ENCODE measurements around the gene PGAP1. TPM values are rescaled to one million over a fixed set of nuclear protein-coding genes. Genes with fewer than 3 reads are reported as not detected.

Gene PGAP1
- 10 to 100 TPM; 10.8 to 17.4 (median 13.9) TPM for total RNA-seq
- total RNA-seq (2013) = 6.6 TPM
- total RNA-seq = 14.4 to 204 (median 31.1) reads per million in 29 experiments

DNA sequence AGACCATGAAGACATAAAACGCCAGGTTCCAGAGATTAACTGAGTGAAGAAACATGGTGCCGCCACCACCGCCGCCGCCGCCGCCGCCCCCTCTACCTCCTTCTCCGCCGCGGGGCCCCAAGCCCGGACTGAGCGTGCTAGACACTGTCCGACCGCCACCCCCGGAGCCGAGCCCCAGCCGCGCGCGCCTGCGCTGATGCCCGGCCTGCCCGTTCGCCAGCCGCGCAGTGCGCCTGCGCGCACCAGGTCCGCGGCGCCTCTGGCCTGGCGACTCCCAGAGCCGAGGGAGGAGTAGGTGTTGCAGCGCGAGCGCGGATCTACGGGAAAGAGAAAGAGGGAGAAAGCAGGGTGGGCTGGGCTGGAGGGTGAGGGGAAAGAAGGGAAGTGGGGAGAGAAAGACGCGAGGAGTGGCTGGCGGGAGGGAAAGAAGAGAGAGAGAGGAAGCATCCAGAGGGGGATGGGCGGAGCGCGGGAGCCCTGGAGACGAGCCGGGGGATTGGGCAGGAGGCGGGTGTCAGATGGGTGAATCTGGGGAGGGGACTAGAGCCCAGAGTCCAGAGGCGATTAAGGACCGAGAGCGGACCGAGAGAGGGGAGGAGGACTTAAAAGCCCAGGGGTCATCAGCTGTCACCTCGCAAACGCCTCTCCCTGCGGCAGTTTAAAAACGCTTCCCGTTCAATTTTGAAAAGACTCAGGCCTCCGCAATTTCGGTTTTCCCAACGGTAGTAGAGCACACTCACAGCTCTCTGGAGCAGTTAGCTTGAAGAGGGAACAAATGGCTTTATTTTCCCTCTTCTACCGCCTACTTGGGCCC lies at the start of gene PGAP1:
PGAP1 (minus strand) TSS at position 146 of the 814 bp plus-strand sequence; CDS start at position 55, 91 bp downstream.
- peak within 1 kb of the TSS; percentile 96 to 100 (median 96) for H3K4me3 Mint-ChIP-seq
- CTCF ChIA-PET = interaction anchor here in 1 of 2 donors (0.6 to 1.0 kb wide), 6 partner anchors 8 to 898 kb away, joined by 3 read pairs; no protein-coding TSS in a partner anchor
- DNase-seq (peak; percentile 47 to 87 (median 68)), ATAC-seq (replicated peaks in 1 of 4) (peak; percentile 80 to 87 (median 82))
- Histone ChIP-seq H3K4me3 (ENCODE audit: control insufficient read depth in 1 of 2, extremely low read depth in 1 of 2, low read length in 1 of 2) (peak within 1 kb of the TSS; percentile 97 to 98), H3K9me3 (no peaks in the 10 kb centered on the region), H3K27ac (ENCODE audit: low read length) (peak within 1 kb of the TSS; percentile 75), H3K36me3 (ENCODE audit: control insufficient read depth in 2 of 2, extremely low read depth in 1 of 2, insufficient read depth in 1 of 2, low read length in 1 of 2) (no peaks in the 10 kb centered on the region), H3K27me3 (replicated peaks in 1 of 2; ENCODE audit: control insufficient read depth in 2 of 2, extremely low read depth in 1 of 2, insufficient read depth in 2 of 2, low read length in 1 of 2) (no peaks in the 10 kb centered on the region), H3K4me1 (ENCODE audit: control insufficient read depth in 1 of 2, extremely low read depth in 1 of 2, insufficient read depth in 2 of 2, low read length in 2 of 2) (peaks cover 14 to 18% of the 10 kb centered on the region in 2 experiments)
- no peaks in the 10 kb centered on the region for H3K27me3 Mint-ChIP-seq
- H3K9me3 Mint-ChIP-seq = no peaks in the 10 kb centered on the region
- H3K27ac Mint-ChIP-seq = peak within 1 kb of the TSS; percentile 94 to 95
- POLR2A ChIA-PET = interaction anchor here (0.5 to 1.6 kb wide), 8 partner anchors 9 to 1394 kb away, joined by 3 to 13 read pairs (median 4); partner anchors contain the start of gene COQ10B (in 1 of the 2)
- no peaks in the 10 kb centered on the region for H3K36me3 Mint-ChIP-seq
- H3K4me1 Mint-ChIP-seq = peaks cover 38 to 50% (median 44%) of the 10 kb centered on the region in 3 donors
- under 1% methylated on average over 58 of the region's 62 CpGs for WGBS (ENCODE audit: insufficient coverage)

DNA sequence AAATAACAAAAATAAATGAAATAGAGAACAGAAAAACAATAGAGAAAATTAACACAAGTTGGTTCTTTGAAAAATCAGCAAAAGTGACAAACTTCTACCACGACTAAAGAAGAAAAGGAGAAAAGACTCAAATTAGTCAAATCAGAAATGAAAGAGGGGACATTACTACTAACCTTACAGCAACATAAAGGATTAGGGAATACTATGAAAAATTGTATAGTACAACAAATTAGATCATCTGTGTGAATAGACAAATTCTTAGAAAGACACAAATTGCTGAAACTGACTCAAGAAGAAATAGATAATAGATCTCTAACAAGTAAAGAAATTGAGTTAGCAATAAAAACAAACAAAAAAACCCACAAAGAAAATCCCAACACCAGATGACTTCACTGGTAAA lies 48.5 kb upstream of the PGAP1 start:
- H3K27me3 Mint-ChIP-seq = no peaks in the 10 kb centered on the region
- ChIA-PET CTCF (no interaction called here), POLR2A (no interaction called here)
- no peak overlapping the region for H3K27ac Mint-ChIP-seq
- no CpG with 5 or more reads among the region's 1 CpG for WGBS (ENCODE audit: insufficient coverage)
- H3K9me3 Mint-ChIP-seq = peaks cover 0 to 6% (median 6%) of the 10 kb centered on the region in 3 donors
- DNase-seq = no peak
- no peak for ATAC-seq (replicated peaks in 1 of 4)
- no peaks in the 10 kb centered on the region for H3K27me3 ChIP-seq (replicated peaks in 1 of 2; ENCODE audit: control insufficient read depth in 2 of 2, extremely low read depth in 1 of 2, insufficient read depth in 2 of 2, low read length in 1 of 2)
- no peak overlapping the region for H3K4me3 Mint-ChIP-seq
- no peaks in the 10 kb centered on the region for H3K4me1 Mint-ChIP-seq
- H3K36me3 ChIP-seq (ENCODE audit: control insufficient read depth in 2 of 2, extremely low read depth in 1 of 2, insufficient read depth in 1 of 2, low read length in 1 of 2) = no peaks in the 10 kb centered on the region
- no peaks in the 10 kb centered on the region for H3K9me3 ChIP-seq
- no peak overlapping the region for H3K27ac ChIP-seq (ENCODE audit: low read length)
- no peak overlapping the region for H3K4me3 ChIP-seq (ENCODE audit: control insufficient read depth in 1 of 2, extremely low read depth in 1 of 2, low read length in 1 of 2)
- H3K4me1 ChIP-seq (ENCODE audit: control insufficient read depth in 1 of 2, extremely low read depth in 1 of 2, insufficient read depth in 2 of 2, low read length in 2 of 2) = no peaks in the 10 kb centered on the region
- no peaks in the 10 kb centered on the region for H3K36me3 Mint-ChIP-seq

- Histone ChIP-seq H3K36me3 (ENCODE audit: control insufficient read depth in 2 of 2, extremely low read depth in 1 of 2, insufficient read depth in 1 of 2, low read length in 1 of 2) (no peaks in the 10 kb centered on the region), H3K4me1 (ENCODE audit: control insufficient read depth in 1 of 2, extremely low read depth in 1 of 2, insufficient read depth in 2 of 2, low read length in 2 of 2) (no peaks in the 10 kb centered on the region), H3K4me3 (ENCODE audit: control insufficient read depth in 1 of 2, extremely low read depth in 1 of 2, low read length in 1 of 2) (no peak overlapping the region), H3K9me3 (no peaks in the 10 kb centered on the region), H3K27ac (ENCODE audit: low read length) (no peak overlapping the region), H3K27me3 (replicated peaks in 1 of 2; ENCODE audit: control insufficient read depth in 2 of 2, extremely low read depth in 1 of 2, insufficient read depth in 2 of 2, low read length in 1 of 2) (no peaks in the 10 kb centered on the region)
- ATAC-seq (replicated peaks in 1 of 4) = no peak
- H3K36me3 Mint-ChIP-seq = peaks cover 7% of the 10 kb centered on the region
- no peak overlapping the region for H3K27ac Mint-ChIP-seq
- peaks cover 0 to 3% (median 0%) of the 10 kb centered on the region in 3 donors for H3K9me3 Mint-ChIP-seq
- DNase-seq = no peak
- no CpG with 5 or more reads among the region's 3 CpGs for WGBS (ENCODE audit: insufficient coverage)
- CTCF ChIA-PET = interaction anchor here in 1 of 2 donors (0.5 kb wide), 1 partner anchor 366 kb away, joined by 5 read pairs; no protein-coding TSS in a partner anchor
- POLR2A ChIA-PET = interaction anchor here in 1 of 2 donors (0.6 kb wide), 1 partner anchor 13 kb away, joined by 6 read pairs; no protein-coding TSS in a partner anchor
- H3K4me3 Mint-ChIP-seq = no peak overlapping the region
- H3K27me3 Mint-ChIP-seq = no peaks in the 10 kb centered on the region
- no peaks in the 10 kb centered on the region for H3K4me1 Mint-ChIP-seq
These were observed 45.2 kb upstream of the PGAP1 start for GRCh38 chr2:196971574-196972279.

DNA sequence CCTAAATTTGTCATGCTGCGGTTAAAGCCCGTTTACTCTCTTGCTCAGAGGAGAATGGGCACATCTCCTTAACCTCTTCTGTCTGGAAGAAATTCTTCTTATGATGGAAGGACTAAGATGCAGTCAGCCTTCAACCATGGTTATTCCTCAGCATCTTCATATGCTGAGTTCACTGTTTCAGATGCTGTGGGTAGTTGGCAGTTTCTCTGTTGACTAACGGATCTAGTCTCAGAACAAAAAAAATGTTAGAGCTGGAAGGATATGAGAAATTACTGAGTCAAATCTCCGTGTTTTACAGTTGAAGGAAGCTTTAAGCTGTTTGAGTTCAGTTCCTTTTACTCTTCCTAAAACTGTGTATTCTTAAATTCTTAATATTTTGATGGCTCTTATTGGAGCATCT lies 43.6 kb upstream of the PGAP1 start:
- H3K27ac Mint-ChIP-seq = no peak overlapping the region
- peaks cover 13% of the 10 kb centered on the region for H3K36me3 Mint-ChIP-seq
- no peak overlapping the region for H3K27ac ChIP-seq (ENCODE audit: low read length)
- peaks cover 0 to 3% (median 0%) of the 10 kb centered on the region in 3 donors for H3K9me3 Mint-ChIP-seq
- ChIA-PET CTCF (interaction anchor here in 1 of 2 donors (0.5 kb wide), 1 partner anchor 19 kb away, joined by 8 read pairs; no protein-coding TSS in a partner anchor), POLR2A (no interaction called here)
- H3K27me3 Mint-ChIP-seq = no peaks in the 10 kb centered on the region
- no peaks in the 10 kb centered on the region for H3K27me3 ChIP-seq (replicated peaks in 1 of 2; ENCODE audit: control insufficient read depth in 2 of 2, extremely low read depth in 1 of 2, insufficient read depth in 2 of 2, low read length in 1 of 2)
- ATAC-seq (replicated peaks in 1 of 4) (no peak), DNase-seq (no peak)
- no CpG with 5 or more reads among the region's 4 CpGs for WGBS (ENCODE audit: insufficient coverage)
- no peaks in the 10 kb centered on the region for H3K36me3 ChIP-seq (ENCODE audit: control insufficient read depth in 2 of 2, extremely low read depth in 1 of 2, insufficient read depth in 1 of 2, low read length in 1 of 2)
- no peaks in the 10 kb centered on the region for H3K4me1 Mint-ChIP-seq
- H3K4me3 Mint-ChIP-seq = no peak overlapping the region
- no peak overlapping the region for H3K4me3 ChIP-seq (ENCODE audit: control insufficient read depth in 1 of 2, extremely low read depth in 1 of 2, low read length in 1 of 2)
- no peaks in the 10 kb centered on the region for H3K9me3 ChIP-seq
- H3K4me1 ChIP-seq (ENCODE audit: control insufficient read depth in 1 of 2, extremely low read depth in 1 of 2, insufficient read depth in 2 of 2, low read length in 2 of 2) = no peaks in the 10 kb centered on the region

DNA sequence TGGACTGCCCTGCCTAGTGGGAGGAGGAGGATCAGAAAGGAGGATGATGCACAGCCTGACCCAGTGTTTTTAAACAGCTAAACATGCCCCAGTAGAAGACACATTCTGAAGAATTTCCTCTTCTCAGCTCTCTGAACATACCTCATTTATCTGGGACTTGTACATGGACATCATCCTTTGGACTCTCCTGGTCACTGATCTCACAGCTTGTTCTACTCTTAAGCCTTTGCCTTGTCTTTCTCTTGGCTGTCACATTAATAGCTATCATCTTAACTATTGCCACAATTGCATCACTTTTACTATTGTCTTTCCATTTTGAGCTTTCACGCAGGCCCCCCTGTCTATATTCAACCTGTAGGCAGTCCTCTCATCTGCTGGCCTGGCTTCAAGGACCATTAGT lies 42.0 kb upstream of the PGAP1 start:
- ATAC-seq (replicated peaks in 1 of 4) (no peak), DNase-seq (no peak)
- no peak overlapping the region for H3K27ac Mint-ChIP-seq
- Histone ChIP-seq H3K36me3 (ENCODE audit: control insufficient read depth in 2 of 2, extremely low read depth in 1 of 2, insufficient read depth in 1 of 2, low read length in 1 of 2) (no peaks in the 10 kb centered on the region), H3K4me3 (ENCODE audit: control insufficient read depth in 1 of 2, extremely low read depth in 1 of 2, low read length in 1 of 2) (no peak overlapping the region), H3K27me3 (replicated peaks in 1 of 2; ENCODE audit: control insufficient read depth in 2 of 2, extremely low read depth in 1 of 2, insufficient read depth in 2 of 2, low read length in 1 of 2) (no peaks in the 10 kb centered on the region), H3K27ac (ENCODE audit: low read length) (no peak overlapping the region), H3K4me1 (ENCODE audit: control insufficient read depth in 1 of 2, extremely low read depth in 1 of 2, insufficient read depth in 2 of 2, low read length in 2 of 2) (no peaks in the 10 kb centered on the region), H3K9me3 (no peaks in the 10 kb centered on the region)
- POLR2A ChIA-PET = interaction anchor here (0.5 to 0.6 kb wide), 2 partner anchors 69 to 359 kb away, joined by 3 read pairs; no protein-coding TSS in a partner anchor
- H3K4me1 Mint-ChIP-seq = peaks cover 0 to 3% (median 0%) of the 10 kb centered on the region in 3 donors
- peaks cover 0 to 3% (median 0%) of the 10 kb centered on the region in 3 donors for H3K9me3 Mint-ChIP-seq
- CTCF ChIA-PET = no interaction called here
- H3K27me3 Mint-ChIP-seq = no peaks in the 10 kb centered on the region
- peaks cover 13% of the 10 kb centered on the region for H3K36me3 Mint-ChIP-seq
- no CpG with 5 or more reads among the region's 1 CpG for WGBS (ENCODE audit: insufficient coverage)
- H3K4me3 Mint-ChIP-seq = no peak overlapping the region

DNA sequence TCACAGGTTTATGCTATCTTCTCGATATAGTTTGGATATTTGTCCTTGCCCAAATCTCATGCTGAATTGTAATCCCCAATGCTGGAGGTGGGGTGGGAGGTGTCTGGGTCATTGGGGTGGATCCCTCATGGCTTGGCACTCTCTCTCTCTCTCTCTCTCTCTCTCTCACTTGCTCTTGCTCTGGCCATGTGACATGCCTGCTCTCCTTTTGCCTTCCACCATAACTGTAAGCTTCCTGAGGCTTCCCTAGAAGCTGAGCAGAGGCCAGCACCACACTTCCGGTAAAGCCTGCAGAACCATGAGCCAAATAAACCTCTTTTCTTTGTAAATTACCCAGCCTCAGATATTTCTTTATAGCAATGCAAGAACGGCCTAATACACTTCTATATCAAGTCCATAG lies 41.3 kb upstream of the PGAP1 start:
- H3K36me3 Mint-ChIP-seq = peaks cover 17% of the 10 kb centered on the region
- no peak overlapping the region for H3K4me3 Mint-ChIP-seq
- peaks cover 0 to 3% (median 0%) of the 10 kb centered on the region in 3 donors for H3K9me3 Mint-ChIP-seq
- ChIA-PET CTCF (no interaction called here), POLR2A (no interaction called here)
- no peaks in the 10 kb centered on the region for H3K4me1 ChIP-seq (ENCODE audit: control insufficient read depth in 1 of 2, extremely low read depth in 1 of 2, insufficient read depth in 2 of 2, low read length in 2 of 2)
- no peaks in the 10 kb centered on the region for H3K36me3 ChIP-seq (ENCODE audit: control insufficient read depth in 2 of 2, extremely low read depth in 1 of 2, insufficient read depth in 1 of 2, low read length in 1 of 2)
- H3K27ac ChIP-seq (ENCODE audit: low read length) = no peak overlapping the region
- no peaks in the 10 kb centered on the region for H3K27me3 ChIP-seq (replicated peaks in 1 of 2; ENCODE audit: control insufficient read depth in 2 of 2, extremely low read depth in 1 of 2, insufficient read depth in 2 of 2, low read length in 1 of 2)
- H3K27me3 Mint-ChIP-seq = no peaks in the 10 kb centered on the region
- ATAC-seq (replicated peaks in 1 of 4) (no peak), DNase-seq (no peak)
- H3K4me1 Mint-ChIP-seq = peaks cover 0 to 7% (median 5%) of the 10 kb centered on the region in 3 donors
- H3K27ac Mint-ChIP-seq = no peak overlapping the region
- no peak overlapping the region for H3K4me3 ChIP-seq (ENCODE audit: control insufficient read depth in 1 of 2, extremely low read depth in 1 of 2, low read length in 1 of 2)
- 100% methylated on average over 1 of the region's 3 CpGs for WGBS (ENCODE audit: insufficient coverage)
- no peaks in the 10 kb centered on the region for H3K9me3 ChIP-seq
